ENCODE data around the gene DLST.

The DLST gene

DNA sequence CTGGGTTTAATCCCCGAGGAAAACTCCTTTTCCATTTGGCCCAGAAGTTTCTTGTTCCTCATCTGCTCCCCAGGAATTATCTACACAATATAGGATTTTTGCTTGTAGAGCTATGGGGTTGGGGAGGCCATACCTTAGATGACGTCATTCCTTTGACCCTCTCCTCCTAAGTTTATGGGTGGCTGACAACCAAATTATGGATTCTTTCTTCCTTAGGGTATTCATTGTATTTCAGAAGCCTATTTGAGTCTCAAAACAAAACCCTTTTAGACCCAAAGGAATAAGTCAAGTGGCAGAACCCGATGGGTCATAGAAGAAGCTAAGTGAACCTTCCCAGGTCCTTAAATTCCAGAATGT, 20.0 kb upstream of the DLST start:
- no peak for DNase-seq

DNA sequence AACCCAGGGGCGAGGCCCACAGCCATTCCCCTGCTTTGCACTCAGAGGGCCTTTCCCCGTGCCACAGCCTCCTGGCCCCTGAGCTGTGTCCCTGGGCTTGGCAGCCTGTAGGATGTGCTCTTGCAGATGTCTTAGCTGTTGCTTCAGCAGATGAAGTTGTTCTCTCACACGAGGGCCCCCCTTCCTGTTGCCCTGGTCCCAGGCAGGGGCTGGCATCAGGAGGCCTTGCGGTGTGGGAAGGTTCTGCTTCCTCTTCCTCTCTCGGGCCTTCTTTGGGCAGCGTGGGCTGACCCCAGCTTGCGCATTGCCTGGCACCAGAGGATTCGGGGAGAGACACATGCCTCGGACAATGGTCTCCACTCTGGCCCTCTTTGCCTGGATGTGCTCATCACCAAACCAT, 18.4 kb upstream of the DLST start:
- DNase-seq: no peak

DNA sequence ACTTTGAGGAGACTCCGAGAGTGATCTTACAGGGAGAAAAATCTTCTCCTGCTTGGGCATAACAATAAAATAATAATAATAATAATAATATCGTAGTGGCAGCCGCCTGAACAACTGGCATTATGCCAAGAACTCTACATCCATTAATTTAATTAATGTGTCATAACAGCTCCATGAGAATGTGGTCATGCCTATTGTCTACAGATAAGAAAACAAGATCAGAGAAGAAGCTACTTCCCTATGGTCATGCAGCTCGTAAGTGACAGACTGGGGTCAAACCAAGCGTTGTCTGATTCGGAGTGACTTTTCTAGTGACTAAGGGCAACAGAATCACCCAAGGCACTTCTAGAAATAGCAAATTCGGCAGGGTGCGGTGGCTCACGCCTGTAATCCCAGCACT, 17.5 kb upstream of the DLST start:
- no peak for DNase-seq

DNA sequence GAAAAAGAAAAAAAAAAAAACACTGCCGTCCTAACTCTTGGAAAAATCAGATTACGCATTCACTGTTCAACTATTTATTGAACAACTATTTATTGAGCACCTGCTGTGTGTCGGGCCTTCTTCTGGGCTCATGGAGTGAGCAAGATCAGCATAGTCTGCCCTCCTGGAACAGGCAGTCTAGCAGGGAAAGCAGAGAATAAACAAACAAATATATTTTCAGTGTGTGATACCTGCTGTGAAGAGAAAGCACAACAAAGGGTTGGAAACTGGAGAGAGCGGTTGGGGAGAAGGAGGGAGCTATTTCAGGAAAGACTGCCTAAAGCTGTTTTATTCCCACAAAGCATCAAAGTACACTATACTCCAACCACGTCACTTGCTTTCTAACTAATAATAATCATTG, 16.6 kb upstream of the DLST start:
- DNase-seq: no peak

DNA sequence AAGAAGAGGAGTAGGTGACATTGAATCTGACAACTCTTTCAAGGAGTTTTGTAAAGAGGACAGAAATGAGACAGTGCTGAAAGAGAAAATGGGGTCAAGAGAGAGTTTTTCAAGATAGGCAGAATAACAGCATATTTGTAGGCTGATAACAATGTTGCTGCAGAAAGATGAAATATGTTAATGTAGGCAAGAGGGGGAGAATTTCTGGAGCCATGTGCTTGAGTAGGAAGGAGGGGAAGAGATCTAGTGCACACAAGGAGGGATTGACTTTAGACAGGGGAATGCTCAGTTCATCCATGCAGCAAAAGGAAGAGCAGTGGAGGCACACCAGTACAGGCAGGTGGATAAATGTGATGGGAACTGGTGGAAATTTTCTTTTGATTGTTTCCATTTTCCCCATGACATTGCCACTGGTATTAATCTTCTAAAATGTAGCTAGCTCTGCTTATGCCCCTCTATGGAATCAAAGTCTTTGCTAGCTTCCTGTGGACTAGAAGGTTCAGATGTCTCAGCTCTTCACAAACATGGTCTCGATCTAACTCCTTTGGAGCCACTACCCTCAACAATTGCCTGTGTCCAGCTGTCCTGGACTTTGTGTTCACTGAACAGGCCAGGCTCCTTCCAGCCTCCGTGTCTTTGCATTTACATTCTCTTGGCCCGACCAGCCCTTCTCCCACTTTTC, 14.9 kb upstream of the DLST start:
- no peak for DNase-seq

DNA sequence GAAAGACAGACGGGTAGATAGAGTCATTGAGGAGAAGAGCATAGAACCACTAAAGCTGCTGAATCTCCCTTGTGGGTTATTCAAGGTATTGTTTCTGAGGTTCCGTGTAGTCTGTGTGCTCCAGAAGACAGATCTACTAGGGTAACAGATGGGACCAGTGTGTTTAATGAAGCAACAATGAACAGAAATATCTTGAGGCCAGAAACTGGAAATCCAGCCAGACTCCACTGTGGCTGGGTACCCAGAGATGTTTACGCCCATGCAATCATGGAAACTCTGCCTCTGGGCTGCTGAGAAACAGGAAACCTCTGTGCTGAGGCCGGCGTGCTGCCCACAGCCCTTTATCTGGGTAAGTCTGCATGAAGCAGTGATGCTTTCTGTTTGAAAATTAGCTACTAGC, 14.0 kb upstream of the DLST start:
- no peak for DNase-seq

DNA sequence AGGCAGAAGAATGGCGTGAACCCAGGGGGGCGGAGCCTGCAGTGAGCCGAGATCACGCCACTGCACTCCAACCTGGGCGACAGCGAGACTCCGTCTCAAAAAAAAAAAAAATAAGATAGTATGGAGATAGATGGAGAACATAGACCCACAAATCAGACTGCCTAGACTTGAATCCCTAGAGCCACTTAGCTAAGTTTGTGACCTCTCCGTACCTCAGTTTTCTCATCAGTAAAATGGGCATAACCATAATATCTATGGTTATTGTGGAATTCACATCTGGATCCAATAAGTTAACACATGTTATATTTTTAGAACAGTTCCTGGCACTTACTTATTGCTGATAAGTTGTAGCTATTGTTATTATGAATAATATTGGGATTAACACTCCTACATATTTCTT, 13.0 kb upstream of the DLST start:
- DNase-seq: no peak

DNA sequence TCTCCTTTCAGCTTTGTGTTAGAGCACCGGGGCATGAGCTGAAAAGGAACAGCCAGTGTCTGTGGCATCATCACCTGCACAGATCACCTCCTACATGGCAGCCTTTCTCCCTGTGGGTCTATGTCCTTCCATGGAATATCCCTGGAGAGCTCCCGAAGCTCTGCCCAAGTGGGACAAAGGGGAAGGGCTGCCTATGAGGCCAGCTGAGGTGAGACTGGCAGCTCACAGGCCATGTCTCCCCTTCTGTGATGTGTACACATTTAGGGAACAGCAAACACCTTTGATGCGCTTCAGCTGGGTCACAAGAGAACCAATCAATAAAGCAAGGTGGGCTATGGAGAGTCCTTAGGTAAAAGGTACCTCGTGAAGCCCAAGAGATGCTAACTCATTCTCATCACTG, 9.9 kb upstream of the DLST start:
- DNase-seq: no peak

DNA sequence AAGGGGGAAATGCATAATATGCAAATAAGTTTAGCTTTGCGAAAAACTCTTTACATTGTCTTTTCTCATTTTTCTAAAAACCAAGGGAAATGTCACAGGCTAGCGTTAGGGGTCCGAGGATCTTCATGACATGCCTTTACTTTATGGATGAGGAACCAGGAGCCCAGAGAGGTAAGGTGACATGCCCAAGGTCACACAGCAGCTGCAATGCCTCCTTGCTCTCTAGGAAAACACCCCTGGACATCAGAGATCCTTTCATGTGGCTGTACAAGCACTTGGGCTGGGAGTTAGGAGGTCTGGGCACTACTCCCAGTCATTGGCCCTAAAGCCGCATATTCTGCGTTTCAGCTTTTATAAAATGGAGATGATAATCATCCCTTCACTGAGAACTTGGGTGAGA, 6.5 kb upstream of the DLST start:
- DNase-seq: no peak

DNA sequence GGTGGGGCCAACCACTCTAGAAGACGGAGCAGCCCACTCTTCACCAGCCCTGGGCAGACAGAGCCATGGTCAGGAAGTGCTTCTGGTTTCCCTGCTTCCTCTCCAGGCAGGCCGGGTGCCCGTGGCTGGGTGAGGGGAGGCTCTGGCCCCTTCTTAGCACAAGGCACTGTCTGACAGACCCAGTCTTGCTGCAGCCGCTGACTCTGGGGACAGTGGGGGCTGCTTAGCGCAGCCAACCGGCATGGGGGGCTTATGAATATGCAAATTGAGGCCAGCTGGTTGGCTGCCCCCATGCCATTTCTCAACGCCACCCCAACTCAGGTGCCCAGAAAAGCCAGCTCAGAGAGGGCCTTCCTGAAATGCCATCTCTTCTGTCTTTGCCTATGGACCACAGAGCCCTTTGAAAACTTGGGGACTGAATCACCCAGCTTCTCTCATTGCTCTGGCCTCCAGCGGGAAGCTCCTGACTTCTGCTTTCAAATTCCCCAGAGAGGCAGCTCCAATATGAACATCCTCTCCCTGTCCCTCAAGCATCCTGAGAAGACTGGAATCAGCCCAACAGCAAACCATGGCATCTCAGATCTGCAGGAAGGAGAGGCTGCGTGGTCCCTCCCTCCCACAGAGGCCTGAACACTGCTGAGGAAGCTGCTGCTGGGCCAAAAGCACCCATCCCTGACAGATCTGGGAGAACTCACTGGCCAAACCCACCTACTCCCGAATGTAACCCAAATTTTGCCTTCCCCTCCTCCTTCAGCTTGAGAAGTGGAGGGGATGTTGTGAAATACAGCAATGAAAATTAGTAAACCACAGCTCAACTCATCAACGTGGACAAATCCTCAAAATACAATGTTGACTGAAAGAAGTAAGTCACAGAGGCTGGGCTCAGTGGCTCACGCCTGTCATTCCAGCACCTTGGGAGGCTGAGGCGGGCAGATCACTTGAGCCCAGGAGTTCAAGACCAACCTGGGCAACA, 5.5 kb upstream of the DLST start, which contains the start of gene PROX2:
PROX2 (minus strand) TSS at position 205 of the 973 bp plus-strand sequence. CDS start 12,311 bp downstream, outside the sequence.
- DNase-seq: no peak

DNA sequence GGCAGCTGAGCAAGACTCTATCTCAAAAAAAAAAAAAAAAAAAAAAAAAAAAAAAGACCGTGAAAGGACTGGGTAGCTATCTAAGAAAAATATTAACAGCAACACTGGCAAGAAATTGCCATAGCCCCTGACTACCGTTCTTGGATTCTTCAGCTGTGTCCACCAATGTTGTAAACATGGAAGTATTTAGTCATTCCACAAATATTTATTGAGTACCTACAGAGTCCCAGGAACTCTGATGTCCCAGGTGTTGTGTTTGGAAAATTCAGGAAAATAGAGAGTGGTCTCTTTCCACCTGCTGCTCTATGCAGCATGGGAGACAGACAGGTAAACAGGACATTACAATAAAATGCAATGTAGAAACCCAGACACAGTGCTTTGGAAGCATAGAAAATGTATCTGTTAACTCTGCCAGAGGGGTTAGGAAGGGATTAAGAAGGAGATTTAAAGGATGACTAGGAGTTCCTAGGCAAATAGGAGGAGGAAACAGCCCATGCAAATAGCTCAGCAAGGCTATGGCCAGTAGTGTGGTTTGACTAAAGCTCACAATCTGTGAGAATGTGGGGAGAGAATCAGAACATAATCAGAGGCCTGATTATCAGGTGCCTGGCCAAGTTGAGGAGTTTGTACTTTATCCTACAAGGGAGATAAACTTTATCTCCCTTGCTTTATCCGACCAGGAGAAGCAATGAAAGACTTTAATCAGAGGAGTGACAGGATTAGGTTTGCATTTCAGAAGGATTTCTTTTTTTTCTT, 2.1 kb upstream of the DLST start:
- DNase-seq: no peak

DNA sequence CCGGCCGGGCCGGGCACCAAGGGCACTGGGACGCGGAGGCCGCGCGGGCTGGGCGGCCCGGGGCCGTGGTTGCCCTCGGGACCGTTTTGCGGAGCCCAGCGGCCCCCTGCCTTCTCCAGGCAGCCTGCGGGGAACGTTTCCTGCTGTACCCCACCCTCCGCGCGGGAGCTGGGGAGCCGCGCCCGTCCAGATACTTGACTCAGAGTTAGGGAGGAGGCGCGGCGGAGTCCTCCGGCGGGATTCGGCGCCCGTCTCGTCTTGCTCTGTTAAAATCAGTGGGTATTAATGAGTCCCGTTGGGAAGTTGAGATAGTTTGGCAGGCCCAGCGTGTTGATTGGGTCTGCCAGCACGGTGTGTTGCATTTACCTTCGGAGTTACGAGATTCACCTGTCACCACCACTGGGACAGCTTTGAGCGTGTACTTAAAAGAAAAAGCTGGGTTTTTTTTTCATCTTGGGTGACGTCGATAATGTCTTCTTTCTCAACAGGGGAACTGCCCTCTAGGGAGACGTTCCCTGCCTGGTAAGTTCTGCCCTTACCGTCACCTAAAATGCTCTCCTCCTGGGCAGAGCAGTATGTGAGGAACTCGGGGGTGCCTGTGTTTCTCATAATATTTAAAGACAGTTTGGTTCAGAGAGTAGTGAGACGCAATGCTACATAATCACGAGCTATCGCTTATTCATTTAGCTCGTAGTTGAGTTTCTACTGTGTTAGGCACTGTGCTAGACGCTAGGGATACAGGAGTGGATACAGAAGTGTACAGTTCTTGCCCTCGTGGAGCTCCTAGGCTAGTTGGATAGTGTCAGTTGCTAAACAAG, 596 bp downstream of the DLST start:
- no peak for DNase-seq

DNA sequence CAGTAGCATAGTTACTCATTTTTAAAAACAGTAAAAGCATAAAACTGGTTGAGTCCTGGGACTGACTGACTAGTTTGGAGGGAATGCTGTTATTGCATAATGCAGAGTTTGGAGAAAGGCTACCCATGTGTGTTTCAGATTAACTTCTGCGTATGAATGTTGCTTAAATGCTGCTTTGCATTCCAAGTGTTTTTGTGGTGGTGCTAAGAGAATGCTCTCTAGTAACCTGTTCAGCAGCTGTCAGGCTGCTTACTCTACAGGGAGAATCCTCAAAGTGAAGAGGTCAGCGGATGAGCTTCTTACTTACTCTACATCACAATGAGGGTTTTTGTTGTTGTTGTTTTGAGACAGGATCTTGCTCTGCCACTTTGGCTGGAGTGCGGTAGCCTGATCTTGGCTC, 4.3 kb downstream of the DLST start:
- DNase-seq: no peak

DNA sequence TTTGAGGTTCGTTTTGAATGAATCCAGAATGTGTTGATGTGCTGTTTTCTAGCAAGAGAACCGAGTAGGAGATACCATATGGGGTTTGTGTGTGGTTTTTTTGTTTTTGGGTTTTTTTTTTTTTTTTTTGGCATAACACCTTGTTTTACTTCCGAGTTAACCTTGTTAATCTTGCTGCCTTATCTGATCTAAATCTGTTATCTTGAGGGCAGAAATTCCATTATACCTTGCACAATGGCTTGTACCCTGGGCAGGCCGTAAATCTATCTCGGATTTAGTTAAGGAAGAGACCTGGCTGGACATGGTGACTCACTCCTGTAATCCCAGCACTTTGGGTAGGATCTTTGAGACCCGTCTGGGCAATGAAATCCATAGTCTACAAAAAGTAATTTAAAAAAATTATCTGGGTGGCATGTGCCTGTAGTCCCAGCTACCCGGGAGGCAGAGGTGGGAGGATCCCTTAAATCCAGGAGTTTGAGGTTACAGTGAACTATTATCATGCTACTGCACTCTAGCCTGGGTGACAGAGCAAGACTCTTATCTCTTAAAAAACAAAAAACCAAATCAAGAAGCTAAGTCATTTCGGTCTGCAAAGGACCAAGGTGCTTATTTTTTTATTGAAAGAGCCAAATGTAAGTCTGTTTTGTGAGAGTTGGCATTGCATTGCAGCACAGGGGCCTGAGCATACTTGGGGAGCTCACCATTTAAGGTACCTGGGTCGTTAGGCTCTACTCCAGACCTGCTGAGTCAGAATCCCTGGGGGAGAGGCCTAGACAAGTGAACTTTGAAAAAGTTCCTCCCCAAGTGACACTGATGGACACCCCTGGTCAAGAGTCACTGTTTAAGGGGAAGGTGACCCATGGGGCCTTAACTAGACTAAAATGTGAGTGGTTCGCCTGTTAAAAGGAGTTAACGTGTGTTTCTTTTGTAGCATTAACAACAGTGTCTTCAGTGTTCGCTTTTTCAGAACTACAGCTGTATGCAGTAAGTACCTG, 6.7 kb downstream of the DLST start:
- no peak for DNase-seq

DNA sequence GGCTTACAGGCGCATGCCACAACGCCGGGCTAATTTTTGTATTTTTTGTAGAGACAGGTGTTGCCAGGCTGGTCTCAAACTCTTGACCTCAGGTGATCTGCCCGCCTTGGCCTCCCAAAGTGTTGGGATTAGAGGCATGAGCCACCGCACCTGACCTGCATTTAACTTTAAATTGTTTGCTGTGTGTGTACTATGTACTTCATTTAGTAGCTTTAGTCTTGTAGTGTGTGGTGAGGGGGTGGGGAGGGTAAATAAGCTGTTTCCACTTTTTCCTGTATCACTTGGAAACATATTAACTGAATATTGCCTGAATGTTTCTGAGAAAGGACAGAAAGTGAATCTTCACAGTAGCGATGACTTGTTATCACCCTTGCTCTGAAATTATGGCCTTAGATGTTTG, 8.5 kb downstream of the DLST start:
- DNase-seq: no peak

DNA sequence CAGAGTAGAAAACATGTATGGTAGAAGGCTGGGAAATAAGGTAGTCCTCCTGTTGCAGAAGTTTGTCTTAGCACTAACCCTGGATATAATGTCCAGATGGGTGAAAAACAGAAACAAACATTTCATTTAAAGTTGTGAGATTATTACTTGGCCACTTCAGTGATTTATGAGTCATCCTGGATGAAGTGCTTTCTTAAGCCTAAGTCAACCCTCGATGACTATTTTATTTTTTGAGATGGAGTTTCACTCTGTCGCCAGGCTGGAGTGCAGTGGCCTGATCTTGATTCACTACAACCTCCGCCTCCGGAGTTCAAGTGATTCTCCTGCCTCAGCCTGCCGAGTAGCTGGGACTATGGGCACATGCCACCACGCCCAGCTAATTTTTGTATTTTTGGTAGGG, 10.2 kb downstream of the DLST start:
- no peak for DNase-seq

DNA sequence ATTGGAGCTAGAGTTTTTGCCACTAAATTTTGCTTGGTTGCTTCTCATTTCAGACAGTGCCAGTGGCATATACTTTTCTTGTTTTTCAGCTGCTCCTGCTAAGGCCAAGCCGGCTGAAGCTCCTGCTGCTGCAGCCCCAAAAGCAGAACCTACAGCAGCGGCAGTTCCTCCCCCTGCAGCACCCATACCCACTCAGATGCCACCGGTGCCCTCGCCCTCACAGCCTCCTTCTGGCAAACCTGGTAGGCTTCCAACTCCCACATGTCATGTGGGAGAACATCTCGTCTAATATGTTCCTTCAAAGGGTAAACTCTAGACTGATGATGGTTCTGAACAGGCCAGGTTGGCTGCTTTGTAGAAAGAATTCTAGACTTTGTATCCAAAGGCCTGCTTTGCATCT, 11.0 kb downstream of the DLST start:
- no peak for DNase-seq

DNA sequence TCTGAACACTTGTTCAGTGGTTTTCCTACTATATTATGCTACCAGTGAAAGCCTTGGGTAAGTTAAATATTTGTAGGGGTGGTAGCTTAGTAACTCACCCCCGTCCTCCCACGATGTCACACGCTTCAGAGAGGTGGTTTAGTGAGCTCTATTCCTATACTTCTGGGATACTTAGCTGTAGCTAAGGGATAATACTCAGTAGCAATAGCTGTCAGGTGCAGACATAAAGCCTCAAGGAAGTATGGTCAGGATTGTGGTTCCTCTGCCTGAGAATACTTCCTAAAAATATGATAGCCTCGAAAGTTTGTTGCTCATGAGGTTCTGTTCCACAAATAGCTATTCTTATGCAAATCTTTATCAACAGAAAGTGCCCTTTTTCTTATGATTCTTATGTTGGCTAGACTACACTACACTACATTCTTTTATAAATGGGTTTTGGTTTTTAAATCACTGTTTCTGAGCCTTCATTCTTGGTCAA, 11.9 kb downstream of the DLST start:
- no peak for DNase-seq

DNA sequence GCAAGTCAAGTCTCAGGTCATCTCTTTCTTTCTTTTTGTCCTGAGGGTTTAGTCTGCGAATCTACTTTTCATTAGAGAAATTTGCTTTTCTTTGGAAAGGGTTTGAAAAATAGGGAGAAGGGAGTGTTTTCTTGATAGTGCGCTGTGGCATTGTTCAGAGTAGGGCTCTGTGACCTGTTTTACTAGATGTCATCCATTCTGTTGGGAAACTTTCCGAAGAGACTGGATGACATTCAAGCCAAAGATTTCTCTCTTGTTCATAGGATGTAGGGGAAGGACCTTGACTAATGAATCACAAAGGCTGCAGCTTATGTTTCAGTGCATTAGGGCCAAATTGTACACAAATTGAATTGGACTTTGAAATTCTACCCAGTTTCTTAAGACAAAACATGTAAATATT, 14.7 kb downstream of the DLST start:
- DNase-seq: no peak

DNA sequence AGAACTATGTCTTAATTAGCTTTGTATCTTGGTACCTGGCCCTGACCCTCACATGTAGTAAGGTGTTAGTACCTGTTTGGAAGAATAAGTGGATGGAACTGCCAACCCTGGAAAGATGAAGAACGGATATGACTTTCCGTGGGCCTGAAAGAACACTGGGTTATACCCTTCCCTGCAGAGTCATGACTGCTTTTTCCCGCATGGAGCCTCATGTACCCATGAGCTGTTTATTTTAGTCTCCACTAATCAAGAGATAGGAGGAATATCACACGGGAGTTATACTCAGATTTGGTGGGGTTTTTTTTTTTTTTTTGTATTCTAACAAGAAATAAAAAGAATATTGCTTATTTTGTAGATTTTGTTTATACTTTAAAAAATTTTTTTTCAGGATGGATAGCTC, 15.9 kb downstream of the DLST start:
- no peak for DNase-seq

DNA sequence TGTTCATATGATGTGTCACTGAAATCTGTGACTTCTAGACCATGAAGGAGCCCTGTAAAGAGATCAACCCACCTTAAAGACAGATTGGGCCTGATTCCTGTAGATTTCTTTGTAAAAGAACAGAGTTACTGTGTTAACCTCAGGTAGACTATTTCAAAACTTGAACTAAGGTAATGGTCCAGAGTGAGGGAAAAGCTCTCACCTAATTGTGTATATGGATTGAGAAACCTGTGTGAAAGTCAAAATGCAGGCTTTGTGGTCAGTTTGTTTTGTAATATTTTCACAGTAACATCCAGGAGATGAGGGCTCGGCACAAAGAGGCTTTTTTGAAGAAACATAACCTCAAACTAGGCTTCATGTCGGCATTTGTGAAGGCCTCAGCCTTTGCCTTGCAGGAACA, 16.4 kb downstream of the DLST start:
- DNase-seq: no peak

Measured in SHP77 treated with DMSO at 0.1 percent for 48 hours (cell line).